ENCODE data around the gene ATP6V0A4.

Gene ATP6V0A4

GRCh38 chr7:138773817-138774216, 24.2 kb downstream of the ATP6V0A4 start:
- no peak for DNase-seq
- H3K9ac ChIP-seq (ENCODE audit: low read length) = no peak overlapping the region
- no peak overlapping the region for H3K4me3 ChIP-seq (ENCODE audit: low read length)
- H3K36me3 ChIP-seq (replicated peaks; ENCODE audit: insufficient read depth, low read length) = no peaks in the 10 kb centered on the region
- no peaks in the 10 kb centered on the region for H3K79me2 ChIP-seq (ENCODE audit: low read length)
- no peak overlapping the region for H3K4me2 ChIP-seq (ENCODE audit: low read depth, low read length)
- H2AFZ ChIP-seq (ENCODE audit: low read length) = no peak overlapping the region
- H3F3A ChIP-seq (ENCODE audit: insufficient read depth, low read length) = no peaks in the 10 kb centered on the region
- H3K27me3 ChIP-seq (replicated peaks; ENCODE audit: insufficient read depth, low read length) = no peaks in the 10 kb centered on the region
- H3K4me1 ChIP-seq (ENCODE audit: low read length) = no peaks in the 10 kb centered on the region
- H3K9me2 ChIP-seq (replicated peaks; ENCODE audit: insufficient read depth, low read length) = no peaks in the 10 kb centered on the region
- no peak overlapping the region for H3K27ac ChIP-seq (ENCODE audit: low read length)
- TF ChIP-seq CTCF (IDR thresholded peaks at IDR 0.05; ENCODE audit: low read length) (no peak), EZH2phosphoT487 (IDR thresholded peaks at IDR 0.05; ENCODE audit: low read length) (no peak), EZH2 (optimal IDR thresholded peaks at IDR 0.05; ENCODE audit: low read depth, low read length) (no peak)
- no peaks in the 10 kb centered on the region; the same call in 1 of the 2 replicates for H3K9me3 ChIP-seq (replicated peaks; ENCODE audit: insufficient read depth, low read length)
- H4K20me1 ChIP-seq (ENCODE audit: insufficient read depth, low read length) = no peaks in the 10 kb centered on the region

GRCh38 chr7:138773176-138773575, 24.8 kb downstream of the ATP6V0A4 start:
- TF ChIP-seq EZH2 (optimal IDR thresholded peaks at IDR 0.05; ENCODE audit: low read depth, low read length) = no peak
- no peak for TF ChIP-seq EZH2phosphoT487 (IDR thresholded peaks at IDR 0.05; ENCODE audit: low read length)
- no peak for TF ChIP-seq CTCF (IDR thresholded peaks at IDR 0.05; ENCODE audit: low read length)
- H3K9me2 ChIP-seq (replicated peaks; ENCODE audit: insufficient read depth, low read length) = no peaks in the 10 kb centered on the region
- no peaks in the 10 kb centered on the region for H3K27me3 ChIP-seq (replicated peaks; ENCODE audit: insufficient read depth, low read length)
- no peak overlapping the region for H3K27ac ChIP-seq (ENCODE audit: low read length)
- no peaks in the 10 kb centered on the region for H3K4me1 ChIP-seq (ENCODE audit: low read length)
- H3K9me3 ChIP-seq (replicated peaks; ENCODE audit: insufficient read depth, low read length) = no peaks in the 10 kb centered on the region; the same call in 1 of the 2 replicates
- H4K20me1 ChIP-seq (ENCODE audit: insufficient read depth, low read length) = no peaks in the 10 kb centered on the region
- H3F3A ChIP-seq (ENCODE audit: insufficient read depth, low read length) = no peaks in the 10 kb centered on the region
- no peak overlapping the region for H2AFZ ChIP-seq (ENCODE audit: low read length)
- H3K4me3 ChIP-seq (ENCODE audit: low read length) = no peak overlapping the region
- H3K4me2 ChIP-seq (ENCODE audit: low read depth, low read length) = no peak overlapping the region
- H3K79me2 ChIP-seq (ENCODE audit: low read length) = no peaks in the 10 kb centered on the region
- H3K9ac ChIP-seq (ENCODE audit: low read length) = no peak overlapping the region
- DNase-seq = no peak
- H3K36me3 ChIP-seq (replicated peaks; ENCODE audit: insufficient read depth, low read length) = no peaks in the 10 kb centered on the region

- Histone ChIP-seq H3K4me2 (ENCODE audit: low read depth, low read length) (no peak overlapping the region), H3F3A (ENCODE audit: insufficient read depth, low read length) (no peaks in the 10 kb centered on the region), H3K9ac (ENCODE audit: low read length) (no peak overlapping the region), H4K20me1 (ENCODE audit: insufficient read depth, low read length) (no peaks in the 10 kb centered on the region), H2AFZ (ENCODE audit: low read length) (no peak overlapping the region), H3K79me2 (ENCODE audit: low read length) (no peaks in the 10 kb centered on the region), H3K4me1 (ENCODE audit: low read length) (no peaks in the 10 kb centered on the region), H3K9me2 (replicated peaks; ENCODE audit: insufficient read depth, low read length) (no peaks in the 10 kb centered on the region), H3K4me3 (ENCODE audit: low read length) (no peak overlapping the region), H3K27me3 (replicated peaks; ENCODE audit: insufficient read depth, low read length) (no peaks in the 10 kb centered on the region), H3K27ac (ENCODE audit: low read length) (no peak overlapping the region), H3K9me3 (replicated peaks; ENCODE audit: insufficient read depth, low read length) (no peaks in the 10 kb centered on the region), H3K36me3 (replicated peaks; ENCODE audit: insufficient read depth, low read length) (no peaks in the 10 kb centered on the region)
- DNase-seq = no peak
- TF ChIP-seq CTCF (IDR thresholded peaks at IDR 0.05; ENCODE audit: low read length) (no peak), EZH2 (optimal IDR thresholded peaks at IDR 0.05; ENCODE audit: low read depth, low read length) (no peak), EZH2phosphoT487 (IDR thresholded peaks at IDR 0.05; ENCODE audit: low read length) (no peak)
These were observed 27.1 kb downstream of the ATP6V0A4 start for GRCh38 chr7:138770904-138771303.
